Measurements from ENCODE around the gene CTSD. TPM values are rescaled to one million over a fixed set of nuclear protein-coding genes. Genes with fewer than 3 reads are reported as not detected.
"Not testable (repeated sequence)": the region's sequence is repeated elsewhere in the genome, so short reads cannot be mapped to it uniquely, and the experiment has no call there.

Gene CTSD
- total and polyA plus RNA-seq, 2 of the 4 experiments (the other 2 are of a cell fraction) = 39.8 to 166 TPM

- H4K8ac ChIP-seq (ENCODE audit: low read depth in 2 of 2, low read length in 2 of 2); intact Hi-C loops (cut with micrococcal nuclease); H3K4me3 ChIP-seq (ENCODE audit: insufficient read depth, low read depth, low read length); H3K4ac ChIP-seq (ENCODE audit: low read depth, low read length); dilution Hi-C loops (cut with HindIII; ENCODE audit: low sequenced_read_pairs, unreplicated experiment); H3K18ac ChIP-seq (ENCODE audit: low read depth, low read length); H2BK120ac ChIP-seq (ENCODE audit: low read depth, low read length); H2AK5ac ChIP-seq (ENCODE audit: low read depth, low read length); H3K79me1 ChIP-seq (ENCODE audit: low read depth in 1 of 2, low read length in 2 of 2); H4K5ac ChIP-seq (ENCODE audit: low read depth, low read length); H2AK9ac ChIP-seq (replicated peaks; ENCODE audit: low read depth, low read length, poor library complexity); H2BK15ac ChIP-seq (ENCODE audit: low read depth, low read length); H3K4me2 ChIP-seq (ENCODE audit: low read depth, low read length); H3K14ac ChIP-seq (replicated peaks; ENCODE audit: low read depth, low read length); H3K9me3 ChIP-seq (ENCODE audit: control insufficient read depth, insufficient read depth, low read length); CTCF ChIA-PET; H2BK20ac ChIP-seq (ENCODE audit: low read depth, low read length); H3K56ac ChIP-seq (ENCODE audit: extremely low read depth, insufficient read depth, low read length); POLR2A ChIA-PET (ENCODE audit: unreplicated experiment); H3K27ac ChIP-seq (ENCODE audit: insufficient read depth, low read length); H4K20me1 ChIP-seq (ENCODE audit: insufficient read depth, low read length); in situ Hi-C loops (cut with MboI; ENCODE audit: low sequenced_read_pairs); ATAC-seq (ENCODE audit: low read depth); H2AFZ ChIP-seq (replicated peaks; ENCODE audit: low read length, poor library complexity); H3K9me1 ChIP-seq (ENCODE audit: insufficient read depth, low read length); H3K9ac ChIP-seq (ENCODE audit: low read depth, low read length); H2BK5ac ChIP-seq (ENCODE audit: low read depth, low read length, poor library complexity, severe bottlenecking); H3K23ac ChIP-seq (ENCODE audit: low read depth, low read length); BruUV-seq (replicated peaks); H3K36me3 ChIP-seq (ENCODE audit: control insufficient read depth, insufficient read depth, low read length); H4K91ac ChIP-seq (ENCODE audit: insufficient read depth, low read depth, low read length); H3K27me3 ChIP-seq (ENCODE audit: control insufficient read depth, insufficient read depth, low read length): not testable (repeated sequence)
- peak; percentile 36 for DNase-seq
- 60% methylated on average over 1 of the region's 9 CpGs; no CpG with 5 or more reads in 1 of the 2 experiments for WGBS, 2 experiments (ENCODE audit: extremely low coverage in 2 of 2, insufficient read length in 1 of 2)
- peaks cover 14% of the 10 kb centered on the region for H3K4me1 ChIP-seq (ENCODE audit: control insufficient read depth, insufficient read depth, low read length)
Measured at GRCh38 chr11:1769304-1769936, 5.7 kb upstream of the CTSD start.

All from IMR-90 (cell line).